ENCODE measurements around the gene NCKAP5.

The NCKAP5 gene

DNA sequence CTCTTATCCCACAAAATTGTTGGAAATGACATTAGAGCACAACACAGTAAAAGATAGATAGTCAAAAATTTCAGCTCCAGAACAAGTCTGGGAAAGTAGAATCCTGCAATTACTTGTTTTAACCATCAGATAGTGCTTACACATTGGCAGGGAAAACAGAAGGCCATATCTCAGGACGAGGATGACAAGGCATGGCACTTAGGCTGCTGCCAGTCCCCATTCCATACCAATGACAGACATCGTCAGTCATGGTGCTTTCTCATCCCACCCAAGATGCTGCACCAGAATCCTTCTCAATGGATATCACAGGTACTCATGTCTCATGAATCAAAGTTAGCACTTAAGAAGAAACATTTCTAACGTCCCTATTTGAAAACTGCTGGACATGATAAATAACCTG is 187.3 kb downstream of the NCKAP5 start:
- DNase-seq (ENCODE audit: low read depth): no peak

DNA sequence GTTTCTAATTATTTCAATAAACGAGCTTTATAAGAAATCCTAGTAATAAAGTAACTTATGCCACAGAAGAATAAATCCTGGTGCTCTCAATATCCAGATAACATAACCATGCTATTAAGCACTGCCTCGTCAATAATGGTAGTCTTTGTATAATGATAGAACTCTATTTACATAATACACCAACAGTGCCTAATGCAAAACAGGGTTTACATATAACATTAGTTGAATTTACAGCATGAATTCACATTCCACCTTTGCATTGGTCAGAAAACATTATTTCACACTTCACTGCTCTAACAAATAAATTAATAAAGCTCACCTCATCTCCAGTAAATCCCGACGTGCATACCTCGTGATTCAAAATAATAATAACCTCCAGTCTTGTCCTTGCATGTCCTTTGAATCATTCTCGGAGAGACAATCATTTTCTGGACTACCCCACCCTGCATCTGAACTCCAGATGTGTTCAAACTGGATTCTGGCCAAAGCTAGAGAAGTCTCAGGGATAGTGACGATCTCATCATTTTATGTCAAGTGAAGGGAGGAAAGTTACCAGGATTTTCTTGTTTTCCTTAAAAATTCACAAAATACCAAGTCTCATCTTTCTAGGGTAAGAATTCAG is 189.2 kb downstream of the NCKAP5 start:
- no peak for DNase-seq (ENCODE audit: low read depth)

DNA sequence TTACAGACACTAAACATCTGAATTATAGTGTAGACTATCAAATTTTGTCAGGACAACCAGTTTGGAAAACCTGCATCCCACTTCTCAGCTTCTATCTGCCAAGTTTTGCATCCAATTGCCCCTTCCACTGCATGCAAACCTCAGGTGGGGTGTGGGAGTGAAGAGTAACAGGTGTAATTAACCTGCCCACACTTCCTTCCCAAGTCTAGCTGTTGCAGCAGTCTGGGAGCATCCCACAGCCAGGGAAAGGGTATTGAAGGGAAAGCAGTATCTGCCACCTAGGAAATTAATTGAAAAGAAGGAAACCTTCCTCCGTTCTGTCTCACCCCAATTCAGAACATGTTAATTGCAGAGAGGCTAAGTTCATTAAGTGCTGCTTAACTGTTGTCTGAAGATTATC is 189.9 kb downstream of the NCKAP5 start:
- DNase-seq (ENCODE audit: low read depth): no peak

DNA sequence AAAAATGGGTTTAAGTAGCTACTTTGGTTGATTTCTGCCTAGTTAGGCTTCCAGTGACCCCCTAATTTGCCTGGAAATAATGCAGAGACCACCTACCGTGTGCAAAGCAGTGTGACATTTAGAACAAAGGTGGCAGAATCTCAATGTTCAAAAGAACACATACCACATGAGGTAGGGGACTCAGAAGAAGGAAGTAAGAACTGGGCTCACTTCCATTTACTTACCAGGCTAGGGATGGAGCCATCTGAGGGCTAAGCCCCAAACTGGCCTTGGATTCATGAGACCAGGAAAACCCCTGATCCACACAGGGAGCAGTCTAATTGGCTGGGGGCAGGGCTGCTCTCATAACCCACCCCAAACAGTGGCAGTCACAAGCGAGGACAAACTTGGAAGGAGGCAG is 190.7 kb downstream of the NCKAP5 start:
- no peak for DNase-seq (ENCODE audit: low read depth)

DNA sequence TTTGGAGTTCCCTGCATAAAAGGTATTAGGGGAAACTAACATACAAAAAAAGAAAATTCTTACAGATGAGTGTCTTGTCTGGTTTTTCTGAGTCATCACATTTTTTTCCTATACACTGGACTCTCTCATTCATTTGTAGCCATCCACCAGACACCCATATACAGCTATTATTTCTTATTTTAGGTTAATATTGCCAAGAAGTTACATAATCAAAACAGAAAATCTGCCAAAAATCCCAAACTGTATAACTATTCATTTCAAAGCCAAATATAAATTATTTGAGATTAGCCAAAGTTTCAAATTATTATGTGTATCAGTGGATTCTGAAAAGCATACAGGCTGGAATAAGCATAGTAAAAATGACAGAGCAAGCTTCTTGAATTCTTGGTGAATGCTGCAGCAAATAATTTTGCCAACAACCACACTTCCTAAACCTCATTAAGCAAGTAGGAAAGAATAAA is 191.2 kb downstream of the NCKAP5 start:
- DNase-seq (ENCODE audit: low read depth): no peak

DNA sequence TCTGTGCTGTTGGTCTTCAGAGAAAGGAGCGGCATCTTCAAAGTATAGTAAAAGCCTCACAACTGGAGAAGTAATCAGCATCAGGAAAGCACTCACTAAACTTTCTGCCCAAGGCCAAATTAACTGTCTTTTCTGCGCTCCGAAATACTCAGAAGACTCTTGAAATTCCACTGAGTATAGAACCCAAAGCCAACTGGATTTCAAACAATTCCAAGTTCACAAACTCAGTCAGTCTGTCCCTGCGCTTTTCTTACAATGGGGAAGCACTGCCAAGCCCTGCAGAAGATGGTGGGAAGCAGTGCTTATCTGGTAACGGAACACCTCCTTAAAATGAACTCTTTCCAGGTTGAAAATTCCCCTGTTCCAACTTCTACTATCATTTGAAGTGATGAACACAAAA is 193.5 kb downstream of the NCKAP5 start:
- DNase-seq (ENCODE audit: low read depth): no peak

DNA sequence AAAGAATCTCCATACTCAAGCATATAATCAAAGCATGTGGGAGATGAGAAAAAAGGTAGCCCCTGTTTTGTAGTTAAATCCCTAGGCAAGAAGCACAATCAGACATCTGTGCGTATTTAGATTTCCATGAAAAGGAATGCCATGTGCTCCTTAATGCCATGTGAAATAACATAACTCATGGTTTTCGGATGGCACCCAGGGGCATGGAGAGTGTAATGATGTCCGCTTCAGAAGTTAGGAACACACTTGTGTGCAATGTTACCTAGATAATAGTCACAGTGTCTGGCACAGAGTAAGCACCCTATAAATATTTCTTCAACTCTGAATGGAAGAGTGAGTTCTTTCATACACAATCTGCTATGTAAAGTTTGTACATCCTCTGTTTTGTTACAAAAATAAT is 197.0 kb downstream of the NCKAP5 start:
- no peak for DNase-seq (ENCODE audit: low read depth)

DNA sequence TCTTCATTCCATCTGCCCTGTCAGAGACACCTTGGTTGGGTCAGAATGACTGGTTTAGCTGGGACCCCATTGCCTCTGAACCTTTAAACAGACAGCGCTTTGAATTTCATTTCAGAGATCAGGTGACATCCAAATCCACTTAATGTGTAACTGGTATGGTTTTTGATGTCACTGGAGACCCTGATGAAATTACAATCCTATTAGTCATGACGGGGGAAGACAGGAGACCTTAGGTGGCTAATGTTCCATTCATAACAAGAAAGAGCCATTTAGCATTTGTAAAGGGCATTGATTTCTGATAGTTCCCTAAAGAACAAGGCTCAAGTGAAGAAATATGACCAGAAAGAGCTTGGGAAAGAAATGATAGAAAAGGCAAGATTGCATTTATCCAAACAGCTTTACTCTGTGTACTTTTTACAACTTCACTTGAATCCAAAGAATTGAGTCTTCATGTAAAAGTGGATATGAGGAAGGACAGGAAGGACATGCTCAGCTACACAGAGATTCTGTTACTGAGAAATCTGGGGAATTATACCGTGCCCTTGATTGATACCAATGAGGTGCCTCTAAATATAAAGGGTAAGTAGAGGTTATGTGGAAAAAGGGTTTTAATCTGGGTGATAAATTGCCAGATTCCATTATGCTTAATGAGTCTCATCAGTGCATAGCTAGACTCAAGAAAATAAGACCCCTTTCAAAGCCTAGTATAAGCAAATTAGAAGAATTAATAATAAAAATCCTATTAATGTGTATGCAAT is 198.2 kb downstream of the NCKAP5 start:
- DNase-seq (ENCODE audit: low read depth): no peak

DNA sequence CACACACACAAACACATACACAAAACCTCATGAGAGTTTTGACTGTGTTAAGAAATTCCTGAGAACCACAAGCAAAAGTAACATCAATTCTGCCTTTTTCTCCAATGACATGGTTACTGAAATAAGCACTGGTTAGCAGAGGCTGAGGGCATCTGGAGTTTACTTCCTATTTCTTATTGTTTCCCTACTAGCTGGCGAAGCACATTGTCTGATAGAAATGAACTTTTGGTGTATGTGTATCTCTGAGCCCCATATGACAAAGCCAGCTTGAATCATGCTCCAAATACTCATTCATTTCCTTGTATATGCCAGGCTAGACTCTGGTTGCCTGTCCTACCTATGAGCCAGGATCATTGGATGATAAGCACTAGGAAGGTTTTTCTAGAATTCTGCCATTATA is 203.1 kb downstream of the NCKAP5 start:
- no peak for DNase-seq (ENCODE audit: low read depth)

DNA sequence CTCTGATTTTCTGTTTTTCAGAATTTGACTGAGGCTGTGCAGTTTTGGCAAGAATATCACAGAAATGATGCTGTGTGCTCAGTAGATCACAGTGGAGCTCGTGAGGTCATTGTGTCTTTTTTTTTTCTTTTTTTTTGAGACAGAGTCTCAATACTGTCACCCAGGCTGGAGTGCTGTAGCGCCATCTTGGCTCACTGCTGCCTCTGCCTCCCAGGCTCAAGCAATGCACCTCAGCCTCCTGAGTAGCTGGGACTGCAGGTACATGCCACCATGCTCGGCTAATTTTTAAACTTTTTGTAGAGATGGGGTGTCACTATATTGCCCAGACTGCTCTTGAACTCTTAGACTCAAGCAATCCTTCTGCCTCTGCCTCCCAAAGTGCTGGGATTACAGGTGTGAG is 203.6 kb downstream of the NCKAP5 start:
- DNase-seq (ENCODE audit: low read depth): no peak

DNA sequence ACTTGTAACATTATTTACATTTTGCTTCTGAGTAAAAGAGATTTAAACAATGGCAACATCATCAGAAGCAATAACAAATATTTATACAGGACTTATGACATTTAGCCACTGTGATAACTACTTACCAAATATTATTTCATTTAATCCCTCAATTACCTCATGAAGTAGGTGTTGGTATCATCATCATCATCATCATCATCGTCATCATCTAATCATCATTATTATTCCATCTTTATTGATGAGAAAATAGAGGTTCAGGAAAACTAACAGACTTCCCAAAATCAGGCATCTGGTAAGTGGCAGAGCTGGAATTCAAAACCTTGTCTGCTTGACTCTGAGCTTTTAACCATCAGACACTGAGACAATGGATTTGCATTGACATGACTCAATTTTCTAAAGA is 204.4 kb downstream of the NCKAP5 start:
- DNase-seq (ENCODE audit: low read depth): no peak

DNA sequence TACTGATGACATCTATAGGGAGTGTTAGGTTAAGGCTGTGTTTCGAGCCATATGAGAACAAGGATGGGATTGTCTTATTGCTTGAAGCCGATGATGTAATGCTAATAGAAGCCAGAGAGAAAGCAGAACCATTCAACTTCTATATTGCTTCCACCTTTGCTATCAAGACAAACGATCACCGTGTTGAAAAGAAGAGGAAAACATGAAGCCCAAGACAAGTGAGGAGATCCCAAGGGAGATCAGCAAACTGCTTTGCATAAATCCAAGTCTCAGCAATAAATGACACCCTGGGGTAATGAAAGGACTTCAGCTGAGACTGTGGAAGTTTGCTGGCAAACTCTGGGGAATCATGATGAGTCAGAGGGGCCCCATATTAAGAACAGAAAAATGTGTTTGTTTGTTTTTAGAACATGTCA is 206.2 kb downstream of the NCKAP5 start:
- DNase-seq (ENCODE audit: low read depth): no peak

DNA sequence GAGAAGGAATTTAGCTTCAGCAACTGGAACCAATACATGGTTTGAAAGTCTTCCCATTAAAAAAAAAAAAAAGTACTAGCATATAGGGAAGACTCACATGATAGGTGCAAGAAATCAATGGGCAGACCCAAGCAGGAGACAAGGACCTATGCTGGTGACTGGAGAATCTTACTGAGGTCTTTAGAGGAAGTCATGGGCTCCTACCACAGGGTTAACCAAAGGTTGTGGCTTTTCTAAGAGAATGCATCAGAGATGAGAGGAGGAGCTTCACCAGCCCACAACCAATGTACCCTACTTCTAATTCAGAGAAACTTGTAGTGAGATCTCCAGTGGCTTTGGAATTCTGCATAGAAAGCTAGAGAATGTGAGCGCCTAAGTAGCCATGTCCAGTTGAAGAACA is 207.4 kb downstream of the NCKAP5 start:
- no peak for DNase-seq (ENCODE audit: low read depth)

DNA sequence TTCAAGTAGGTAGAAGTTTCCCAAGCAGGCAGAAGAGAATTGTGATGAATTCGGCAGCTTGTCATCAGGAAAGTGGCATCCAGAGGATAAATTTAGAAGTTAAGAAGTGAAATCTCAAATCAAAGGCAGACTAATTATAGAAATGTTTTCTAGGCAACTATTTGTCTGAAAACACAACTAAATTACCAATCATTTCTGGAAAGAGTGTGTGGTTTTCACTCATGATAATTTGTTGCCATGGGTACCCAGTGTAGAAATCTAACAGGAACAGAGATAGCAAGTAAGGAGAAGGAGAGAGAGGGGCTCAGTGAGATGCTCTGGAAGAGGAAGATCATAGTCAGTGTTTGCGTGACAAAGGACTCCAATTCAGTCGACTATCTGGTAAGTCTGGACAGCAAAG is 208.1 kb downstream of the NCKAP5 start:
- DNase-seq (ENCODE audit: low read depth): no peak

DNA sequence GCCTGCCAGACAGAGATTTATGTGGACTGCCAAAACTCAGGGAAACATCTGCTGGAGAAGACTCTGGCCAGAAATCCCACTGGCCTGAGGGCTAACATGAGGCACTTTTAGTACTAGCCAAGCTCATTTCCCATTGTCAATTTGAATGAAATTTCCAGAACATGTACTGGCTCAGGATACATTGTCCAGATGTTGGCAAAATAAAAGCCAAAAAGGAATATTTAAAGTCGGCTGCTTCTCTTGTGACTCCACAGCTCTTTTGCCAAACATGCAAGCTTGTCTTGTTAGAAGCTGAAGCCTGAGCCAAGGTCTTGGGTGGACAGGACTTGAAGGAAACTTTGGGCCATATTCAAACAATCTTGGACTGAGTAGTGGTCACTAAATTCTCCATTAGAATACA is 215.5 kb downstream of the NCKAP5 start:
- DNase-seq (ENCODE audit: low read depth): no peak

DNA sequence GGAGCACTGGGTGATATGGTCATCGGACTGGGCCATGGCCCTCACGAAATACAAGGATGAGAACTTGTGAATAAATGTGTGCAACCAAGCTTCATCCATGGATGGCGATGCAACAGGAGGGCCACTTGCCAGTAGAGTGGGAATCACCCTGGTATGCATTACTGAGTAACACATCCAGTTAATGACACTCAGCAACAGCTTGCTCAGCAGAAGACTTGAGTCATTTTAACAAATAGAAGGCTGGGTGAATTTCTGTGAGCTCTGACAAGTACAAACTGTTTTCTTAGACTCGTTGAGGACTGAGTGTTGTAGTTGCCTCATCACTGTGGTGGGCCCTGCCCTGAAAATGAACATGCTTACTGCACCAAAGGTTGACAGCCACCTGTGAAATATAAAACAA is 221.6 kb downstream of the NCKAP5 start:
- DNase-seq (ENCODE audit: low read depth): no peak

DNA sequence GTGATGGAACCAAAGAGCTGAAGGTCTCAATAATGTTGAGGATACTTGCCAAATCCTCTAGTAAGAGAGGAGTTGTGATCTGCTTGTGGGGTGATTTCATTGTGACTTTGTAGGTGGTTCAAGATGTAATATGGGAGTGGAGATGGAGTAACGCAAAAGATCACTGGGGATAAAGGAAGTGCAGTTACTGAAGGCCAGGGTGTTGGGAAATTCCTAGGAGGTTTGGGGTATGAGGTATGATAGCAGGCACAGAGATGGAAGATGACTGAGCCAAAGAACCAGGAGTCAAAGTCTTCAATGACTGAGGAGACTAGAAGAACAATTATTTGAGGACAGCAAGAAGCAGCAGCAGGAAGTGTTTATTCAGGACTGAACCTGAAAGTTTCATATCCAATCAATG is 222.6 kb downstream of the NCKAP5 start:
- DNase-seq (ENCODE audit: low read depth): no peak

DNA sequence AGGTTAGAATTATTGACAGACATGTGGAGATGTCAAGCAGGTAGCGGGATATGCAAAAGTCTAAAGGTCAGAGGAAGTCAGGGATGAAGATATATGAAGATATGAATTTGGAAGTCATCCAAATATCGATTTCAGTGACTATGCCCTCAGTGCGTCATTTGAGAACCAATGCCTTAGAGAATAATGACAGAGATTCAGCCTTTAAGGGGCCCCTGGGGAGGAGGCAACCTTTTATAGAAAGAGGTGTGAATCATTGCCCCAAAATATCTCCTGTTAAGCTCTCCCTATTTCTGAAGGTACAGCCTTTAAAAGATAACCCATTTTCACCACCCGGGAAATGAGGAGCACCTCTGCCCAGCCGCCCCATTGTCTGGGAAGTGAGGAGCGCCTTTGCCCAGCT is 223.4 kb downstream of the NCKAP5 start:
- no peak for DNase-seq (ENCODE audit: low read depth)

DNA sequence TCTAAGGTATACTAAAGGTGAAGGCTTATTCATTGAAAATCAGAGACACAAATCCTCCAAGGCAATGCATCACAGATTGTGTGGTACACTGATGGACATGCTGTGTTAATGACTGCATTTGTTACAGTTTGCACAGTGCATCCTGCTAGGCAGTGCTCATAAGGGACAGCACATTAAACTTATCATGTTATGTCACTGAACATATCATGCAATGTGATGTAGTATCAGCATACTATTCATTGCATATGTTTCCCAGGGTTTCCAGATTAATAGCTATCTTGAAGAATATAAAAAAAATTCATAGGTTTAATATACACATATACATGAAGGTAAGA is 225.3 kb downstream of the NCKAP5 start:
- no peak for DNase-seq (ENCODE audit: low read depth)

DNA sequence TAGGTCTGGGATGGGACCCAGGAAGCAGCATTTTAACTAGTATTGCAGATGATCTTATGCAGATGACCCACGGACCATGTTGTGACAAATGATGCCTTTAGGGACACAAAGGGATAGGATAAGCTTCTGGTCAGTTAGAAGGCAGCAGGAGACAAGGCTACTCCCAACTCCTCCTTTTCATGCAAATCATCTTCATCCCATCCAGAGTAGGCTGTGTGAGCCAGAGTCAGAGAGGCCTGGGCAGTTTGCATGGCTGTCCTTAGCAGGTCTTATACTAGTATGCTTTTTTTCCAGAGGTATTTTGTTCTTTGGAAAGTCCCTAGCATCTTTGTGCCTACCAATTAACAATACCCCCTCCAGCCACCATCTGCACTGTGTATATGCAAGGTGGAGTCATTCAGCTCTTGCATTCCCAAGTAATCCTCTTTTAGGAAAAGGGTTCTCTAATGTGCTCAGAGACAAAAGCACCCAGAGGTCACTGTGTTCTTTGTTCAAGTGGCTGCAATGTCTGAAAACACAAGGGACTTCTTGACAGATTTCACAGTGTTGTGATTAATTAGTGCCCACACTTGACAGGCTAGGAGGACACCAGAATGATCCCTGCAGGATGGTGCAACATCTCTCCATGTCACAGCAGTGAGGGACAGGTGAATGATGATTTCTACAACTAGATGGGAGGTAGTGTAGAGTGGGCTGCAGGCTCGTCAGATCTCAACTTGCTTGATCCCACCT is 225.8 kb downstream of the NCKAP5 start:
- no peak for DNase-seq (ENCODE audit: low read depth)

DNA sequence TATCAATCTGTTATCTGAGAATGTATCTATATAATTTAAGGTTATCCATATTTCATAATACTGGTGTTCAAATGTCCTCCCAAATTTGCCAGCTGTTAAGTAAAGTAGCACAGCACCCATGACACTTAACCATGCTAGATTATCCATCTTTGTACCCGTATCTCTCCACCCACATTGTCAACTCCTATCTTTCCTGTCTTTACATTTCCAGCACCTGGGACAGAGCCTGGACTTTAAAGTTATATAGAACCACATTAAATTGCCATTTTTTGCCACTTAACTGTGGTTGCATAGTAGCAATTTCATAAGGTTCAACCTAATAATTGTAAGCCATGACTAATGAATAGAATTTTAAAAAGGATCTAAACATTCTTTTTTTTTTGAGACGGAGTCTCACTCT is 226.7 kb downstream of the NCKAP5 start:
- DNase-seq (ENCODE audit: low read depth): no peak

DNA sequence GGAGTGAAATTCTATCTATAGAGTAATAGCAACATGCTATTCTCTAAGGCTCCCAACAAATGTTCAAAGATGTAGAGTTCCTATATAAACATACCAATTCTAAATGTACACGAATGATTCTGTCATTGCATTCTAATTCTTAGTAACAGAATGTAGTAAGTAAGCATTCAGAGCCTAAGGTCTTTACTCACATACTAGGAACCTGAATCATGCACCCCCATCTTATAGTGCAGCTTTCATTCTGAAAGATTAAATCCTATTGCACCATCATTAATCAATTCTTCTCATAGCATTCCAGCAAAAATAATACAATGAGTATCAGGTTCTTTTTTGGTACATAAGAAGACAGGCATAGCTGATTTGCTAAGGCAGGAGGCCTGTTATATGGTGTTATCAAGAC is 230.0 kb downstream of the NCKAP5 start:
- no peak for DNase-seq (ENCODE audit: low read depth)

DNA sequence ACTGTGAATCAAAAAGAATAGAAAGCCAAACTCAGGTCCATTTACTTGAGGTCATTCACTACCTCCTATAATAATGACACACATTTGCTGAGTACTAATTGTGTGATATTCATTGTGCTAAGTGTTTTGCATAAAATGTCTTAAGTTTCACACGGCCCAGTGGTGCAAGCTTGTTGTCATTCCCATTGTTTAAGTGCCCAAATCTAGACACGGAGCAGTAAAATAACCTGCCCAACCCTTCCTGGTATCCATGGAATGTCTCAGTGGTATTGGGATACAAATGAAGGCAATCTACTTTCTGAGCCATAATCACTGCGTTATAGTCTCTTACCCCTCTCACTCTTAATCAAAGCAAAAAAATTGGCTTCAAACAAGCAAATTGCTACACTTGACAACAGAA is 233.3 kb downstream of the NCKAP5 start:
- DNase-seq (ENCODE audit: low read depth): no peak

DNA sequence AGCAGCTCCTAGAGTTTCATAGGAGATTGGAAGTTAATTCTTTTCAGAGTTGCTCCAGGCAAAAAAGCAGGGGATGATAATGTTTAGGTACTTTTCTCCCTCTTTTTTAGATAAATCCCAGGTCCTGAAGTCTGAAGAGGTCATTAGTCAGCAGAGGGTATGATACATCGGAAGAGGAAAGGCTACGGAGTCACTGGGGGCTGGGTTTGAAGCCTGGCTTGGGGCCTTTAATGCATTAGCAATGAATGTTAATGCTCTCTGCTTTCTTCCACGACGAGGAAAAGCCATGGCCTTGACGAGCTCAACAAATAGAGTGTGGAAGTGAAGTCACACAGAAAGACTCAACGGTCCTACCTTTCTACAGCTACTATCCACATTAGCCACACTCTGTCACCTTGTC is 235.1 kb downstream of the NCKAP5 start:
- no peak for DNase-seq (ENCODE audit: low read depth)

Data from CMK (cell line).